Measurements from ENCODE around the gene JADE2.

DNA sequence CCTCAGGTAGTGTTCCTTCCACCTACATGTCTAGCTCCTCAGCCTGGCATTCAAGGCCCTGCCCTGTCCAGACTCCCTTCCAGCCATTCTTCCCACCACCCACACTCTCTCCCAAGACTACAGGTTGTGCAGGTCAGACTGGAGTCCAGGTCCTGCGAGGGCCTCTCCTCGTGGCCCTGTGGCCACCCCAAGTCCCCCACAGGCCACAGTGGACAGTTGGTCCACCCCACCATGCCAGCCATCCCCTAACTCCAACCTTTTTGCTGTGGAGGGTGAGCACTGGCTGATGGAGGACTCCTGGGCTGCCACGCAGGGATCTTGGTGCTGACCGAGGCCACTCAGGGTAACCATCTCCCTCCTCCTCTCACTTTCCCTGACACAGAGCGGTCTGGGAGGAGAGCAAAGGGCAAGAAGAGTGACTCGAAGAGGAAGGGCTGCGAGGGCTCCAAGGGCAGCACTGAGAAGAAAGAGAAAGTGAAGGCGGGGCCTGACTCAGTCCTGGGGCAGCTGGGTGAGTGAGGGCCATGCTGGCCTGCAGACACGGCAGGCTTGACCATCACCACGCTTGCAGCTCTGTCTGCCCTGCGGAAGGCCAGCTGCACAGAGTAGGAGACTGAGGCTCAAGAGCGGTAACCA is 51.0 kb downstream of the JADE2 start:
- TF ChIP-seq, protein P1, sequence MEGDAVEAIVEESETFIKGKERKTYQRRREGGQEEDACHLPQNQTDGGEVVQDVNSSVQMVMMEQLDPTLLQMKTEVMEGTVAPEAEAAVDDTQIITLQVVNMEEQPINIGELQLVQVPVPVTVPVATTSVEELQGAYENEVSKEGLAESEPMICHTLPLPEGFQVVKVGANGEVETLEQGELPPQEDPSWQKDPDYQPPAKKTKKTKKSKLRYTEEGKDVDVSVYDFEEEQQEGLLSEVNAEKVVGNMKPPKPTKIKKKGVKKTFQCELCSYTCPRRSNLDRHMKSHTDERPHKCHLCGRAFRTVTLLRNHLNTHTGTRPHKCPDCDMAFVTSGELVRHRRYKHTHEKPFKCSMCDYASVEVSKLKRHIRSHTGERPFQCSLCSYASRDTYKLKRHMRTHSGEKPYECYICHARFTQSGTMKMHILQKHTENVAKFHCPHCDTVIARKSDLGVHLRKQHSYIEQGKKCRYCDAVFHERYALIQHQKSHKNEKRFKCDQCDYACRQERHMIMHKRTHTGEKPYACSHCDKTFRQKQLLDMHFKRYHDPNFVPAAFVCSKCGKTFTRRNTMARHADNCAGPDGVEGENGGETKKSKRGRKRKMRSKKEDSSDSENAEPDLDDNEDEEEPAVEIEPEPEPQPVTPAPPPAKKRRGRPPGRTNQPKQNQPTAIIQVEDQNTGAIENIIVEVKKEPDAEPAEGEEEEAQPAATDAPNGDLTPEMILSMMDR (IDR thresholded peaks at IDR 0.05; ENCODE audit: insufficient read depth, low read depth, low read length) = no peak
- no peak for TF ChIP-seq EZH2 (IDR thresholded peaks at IDR 0.05; ENCODE audit: insufficient read depth, low read length)
